Left renal pelvis (tissue), 4 donors: ENCODE results near the gene BRCA1. TPM values are rescaled to one million over a fixed set of nuclear protein-coding genes. Genes with fewer than 3 reads are reported as not detected.
"Not testable (repeated sequence)": the region's sequence is repeated elsewhere in the genome, so short reads cannot be mapped to it uniquely, and the experiment has no call there.

Source experiments
- DNase-seq, 4 donors: peaks; one replicate each; pipeline ENCODE4 v3.0.0-alpha.2; 2013; ENCODE audit warnings: low read depth in 4 of 4, low spot score in 3 of 4
- polyA plus RNA-seq, 4 donors: library from polyadenylated mRNA; unstranded; fragments of 120-200 nt; gene quantifications; one replicate each; pipeline ENCODE4 v1.2.1, GENCODE V29; 2013; ENCODE audit not compliant: insufficient read length in 4 of 4

The BRCA1 gene
- polyA plus RNA-seq, 4 donors: 11.0 to 17.2 (median 15.4) TPM

GRCh38 chr17:43135454-43135819 is 10.3 kb upstream of the BRCA1 start:
- DNase-seq: no peak

DNA sequence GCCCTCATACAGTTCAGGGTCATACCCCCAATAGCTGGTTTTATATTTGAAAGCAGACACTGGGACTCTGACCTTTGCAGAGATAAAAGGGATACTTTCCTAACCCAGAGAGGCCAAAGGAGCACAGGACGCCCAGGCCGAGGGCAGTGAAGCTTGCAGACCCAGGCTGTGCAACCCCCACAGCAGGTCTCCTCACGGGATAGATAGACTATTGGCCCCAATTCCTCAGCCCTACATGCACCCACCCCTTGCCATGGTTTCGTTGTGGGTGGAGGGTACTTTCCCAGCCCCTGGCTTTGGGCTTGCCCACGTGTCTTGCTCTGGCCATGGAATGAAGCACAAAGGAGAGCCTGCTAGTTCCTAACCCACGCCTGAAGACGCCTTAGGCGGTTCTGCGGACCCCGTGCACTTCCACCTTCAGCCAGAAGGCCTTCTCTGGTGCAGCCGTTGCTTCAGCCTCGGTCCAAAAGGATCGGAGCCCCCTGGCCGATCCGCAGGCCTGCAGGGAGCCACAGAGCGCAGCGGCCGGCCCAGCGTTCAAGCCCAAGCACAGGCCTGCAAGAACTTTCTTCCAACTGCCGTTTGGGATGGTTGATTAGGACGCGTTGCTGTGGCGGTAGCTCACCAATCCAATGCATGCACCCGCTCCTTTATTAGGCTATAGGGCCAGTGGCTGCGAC is 9.8 kb upstream of the BRCA1 start:
- DNase-seq: no peak

- DNase-seq: not testable (repeated sequence)
Measured at GRCh38 chr17:43133439-43133838, 8.3 kb upstream of the BRCA1 start.

GRCh38 chr17:43132117-43132516 is 7.0 kb upstream of the BRCA1 start:
- DNase-seq: no peak

DNA sequence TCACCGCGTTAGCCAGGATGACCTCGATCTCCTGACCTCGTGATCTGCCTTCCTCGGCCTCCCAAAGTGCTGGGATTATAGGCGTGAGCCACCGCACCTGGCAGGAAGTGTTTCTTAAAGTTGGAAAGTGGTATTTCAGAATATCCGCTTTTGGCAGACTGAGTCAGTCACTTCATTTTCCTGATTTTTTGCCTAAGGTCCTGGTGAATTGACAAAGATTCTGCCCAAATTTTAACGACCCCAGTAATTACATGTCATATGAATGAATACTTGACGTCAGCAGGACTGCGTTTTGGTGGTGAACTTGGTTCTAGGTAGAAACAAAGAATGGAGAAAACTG is 4.5 kb upstream of the BRCA1 start:
- DNase-seq: no peak

GRCh38 chr17:43127333-43127876 is 2.2 kb upstream of the BRCA1 start:
- DNase-seq: not testable (repeated sequence)

- no peak for DNase-seq
Measured at GRCh38 chr17:43126911-43127290, 1.7 kb upstream of the BRCA1 start.

GRCh38 chr17:43125967-43126910 is 1.1 kb upstream of the BRCA1 start:
- no peak for DNase-seq

DNA sequence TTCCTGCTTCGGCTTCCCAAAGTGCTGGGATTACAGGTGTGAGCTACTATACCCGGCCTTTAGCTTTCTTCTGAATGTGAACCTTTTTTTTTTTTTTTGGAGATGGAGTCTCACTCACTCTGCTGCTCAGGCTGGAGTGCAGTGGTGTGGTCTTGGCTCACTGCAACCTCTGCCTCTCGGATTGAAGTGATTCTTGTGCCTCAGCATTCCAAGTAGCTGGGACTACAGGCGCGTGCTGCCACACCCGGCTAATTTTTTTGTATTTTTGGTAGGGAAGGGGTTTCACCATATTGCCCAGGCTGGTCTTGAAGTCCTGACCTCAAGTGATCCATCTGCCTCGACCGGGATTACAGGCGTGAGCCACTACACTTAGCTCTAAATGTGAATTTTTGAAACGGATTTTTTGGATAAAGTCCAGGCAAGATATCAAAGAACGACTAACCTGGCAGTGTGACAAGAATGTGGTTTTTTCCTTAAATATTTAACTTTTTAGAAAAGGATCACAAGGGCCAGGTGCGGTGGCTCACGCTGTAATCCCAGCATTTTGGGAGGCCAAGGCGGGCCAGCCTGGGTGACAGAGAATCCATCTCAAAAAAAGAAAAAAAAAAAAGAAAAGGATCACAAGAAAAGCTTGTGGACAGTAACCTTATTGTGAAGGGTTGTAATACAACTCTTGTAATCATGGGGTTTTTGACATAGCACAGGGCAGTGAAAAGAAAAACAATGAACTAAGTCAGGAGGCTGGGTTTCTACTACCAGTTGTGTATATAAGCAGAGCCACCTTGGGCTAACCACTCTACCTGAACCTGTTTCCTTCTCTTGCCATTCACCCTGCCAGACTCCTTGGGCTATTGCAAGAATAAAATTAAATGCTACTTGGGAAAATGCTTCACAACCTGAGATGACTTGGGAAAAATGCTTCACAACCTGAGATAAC is 6.2 kb downstream of the BRCA1 start:
- DNase-seq: no peak

DNA sequence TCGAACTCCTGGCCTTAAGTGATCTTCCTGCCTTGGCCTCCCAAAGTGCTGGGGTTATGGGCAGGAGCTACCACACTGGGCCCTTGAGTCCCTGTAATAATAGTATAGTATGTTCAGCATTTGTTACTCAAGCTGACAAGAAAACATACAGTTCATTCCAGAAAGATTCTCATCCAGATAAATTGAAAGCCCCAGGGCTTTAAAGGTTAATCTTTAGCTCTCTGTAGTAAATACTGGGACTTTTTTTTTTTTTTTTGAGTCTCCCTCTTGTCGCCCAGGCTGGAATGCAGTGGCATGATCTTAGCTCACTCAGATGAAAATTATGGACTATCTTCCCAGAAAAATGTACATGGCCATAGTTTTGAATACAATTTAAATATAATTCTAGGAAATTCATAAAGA is 11.0 kb downstream of the BRCA1 start:
- no peak for DNase-seq

- DNase-seq: no peak
Measured at GRCh38 chr17:43106552-43106951, 18.6 kb downstream of the BRCA1 start.

DNA sequence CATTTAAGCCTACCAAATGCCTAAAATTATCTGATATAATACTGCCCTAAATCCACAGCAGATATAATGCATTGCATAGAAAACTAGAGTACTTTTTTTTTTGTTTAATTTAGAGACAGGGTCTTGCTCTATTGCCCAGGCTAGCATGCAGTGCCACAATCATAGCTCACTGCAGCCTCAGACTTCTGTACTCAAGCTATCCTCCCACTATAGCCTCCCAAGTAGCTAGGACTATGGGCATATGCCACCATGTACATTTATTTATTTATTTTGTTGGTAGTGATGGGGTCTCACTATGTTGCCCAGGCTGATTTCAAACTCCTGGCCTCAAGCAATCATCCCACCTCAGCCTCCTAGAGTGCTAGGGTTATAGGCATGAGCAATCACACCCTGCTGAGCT is 20.0 kb downstream of the BRCA1 start:
- no peak for DNase-seq

GRCh38 chr17:43104665-43105064 is 20.5 kb downstream of the BRCA1 start:
- no peak for DNase-seq

GRCh38 chr17:43095364-43095763 is 29.8 kb downstream of the BRCA1 start:
- not testable (repeated sequence) for DNase-seq

- DNase-seq: no peak
Measured at GRCh38 chr17:43094129-43094835, 30.9 kb downstream of the BRCA1 start.

- DNase-seq: no peak
Measured at GRCh38 chr17:43092901-43093300, 32.3 kb downstream of the BRCA1 start.

DNA sequence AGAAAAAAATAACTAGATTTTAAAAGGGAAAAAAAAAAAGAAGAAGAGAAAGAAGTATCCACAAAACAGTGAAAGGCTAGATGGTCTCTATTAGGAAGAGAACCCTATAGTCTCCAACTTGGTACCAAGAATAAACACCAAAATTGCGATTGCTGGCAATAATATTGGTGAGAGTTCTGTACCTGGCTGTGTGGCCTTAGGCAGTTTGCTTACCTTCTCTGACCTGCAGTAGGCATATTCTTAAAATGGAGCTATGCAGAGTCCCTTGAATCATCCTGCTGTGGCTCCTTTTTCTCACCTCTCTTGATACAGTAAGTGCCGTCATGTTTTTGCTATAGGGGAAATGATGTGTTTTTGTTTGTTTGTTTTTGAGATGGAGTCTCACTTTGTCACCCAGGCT is 35.1 kb downstream of the BRCA1 start:
- no peak for DNase-seq

DNA sequence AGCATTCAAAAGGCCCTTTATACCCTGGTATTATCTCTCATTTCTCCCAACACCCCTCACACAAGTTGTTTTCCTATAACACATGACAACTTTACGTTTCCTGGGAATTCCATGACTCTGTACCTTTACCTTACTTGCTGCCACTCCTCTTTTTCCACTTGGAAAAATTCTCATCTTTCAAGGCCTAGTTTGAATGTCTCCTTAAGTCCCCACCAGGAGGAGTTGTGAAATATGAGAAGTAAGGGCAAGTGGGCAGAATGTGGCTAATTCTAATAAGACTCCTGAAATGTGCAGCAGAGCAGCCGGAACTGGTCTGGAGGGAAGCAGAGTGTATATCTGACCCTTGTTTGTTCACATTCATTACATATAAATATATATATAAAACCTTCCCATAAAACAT is 39.7 kb downstream of the BRCA1 start:
- peak in 3 of 4 donors; percentile 8 to 19 (median 16) for DNase-seq

- DNase-seq: no peak
Measured at GRCh38 chr17:43079641-43080302, 45.4 kb downstream of the BRCA1 start.

DNA sequence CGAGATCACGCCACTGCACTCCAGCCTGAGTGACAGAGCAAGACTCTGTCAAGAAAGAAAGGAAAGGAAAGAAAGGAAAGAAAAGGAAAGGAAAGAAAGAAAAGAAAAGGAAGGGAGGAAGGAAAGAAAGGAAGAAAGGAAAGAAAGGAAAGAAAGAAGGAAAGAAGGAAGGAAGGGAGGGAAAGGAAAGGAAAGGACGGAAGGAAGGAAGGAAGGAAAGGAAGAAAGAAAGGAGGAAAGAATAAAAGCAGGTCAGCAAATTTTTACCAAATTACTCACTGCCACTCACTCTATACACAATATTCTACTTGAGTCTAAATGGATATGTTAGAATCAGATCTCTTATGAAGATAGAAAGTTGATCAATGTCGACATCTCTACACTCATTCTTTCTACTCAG is 50.3 kb downstream of the BRCA1 start:
- no peak for DNase-seq
